ENCODE results near the gene C1QTNF8.

C1QTNF8 gene

GRCh38 chr16:1141191-1141590 lies 45.1 kb upstream of the C1QTNF8 start:
- no peak for TF ChIP-seq ZFX (IDR thresholded peaks at IDR 0.05)
- no peak for TF ChIP-seq CTCF (conservative IDR thresholded peaks at IDR 0.05)
- H3K27ac ChIP-seq: no peak overlapping the region

- TF ChIP-seq CTCF (conservative IDR thresholded peaks at IDR 0.05) (no peak), ZFX (IDR thresholded peaks at IDR 0.05) (no peak)
- no peak overlapping the region for H3K27ac ChIP-seq
These were observed 44.6 kb upstream of the C1QTNF8 start for GRCh38 chr16:1140582-1141162.

GRCh38 chr16:1137604-1138003 lies 41.6 kb upstream of the C1QTNF8 start:
- H3K27ac ChIP-seq: no peak overlapping the region
- no peak for TF ChIP-seq CTCF (conservative IDR thresholded peaks at IDR 0.05)
- TF ChIP-seq ZFX (IDR thresholded peaks at IDR 0.05): no peak

GRCh38 chr16:1135459-1135825 lies 39.4 kb upstream of the C1QTNF8 start:
- no peak for TF ChIP-seq CTCF (conservative IDR thresholded peaks at IDR 0.05)
- no peak for TF ChIP-seq ZFX (IDR thresholded peaks at IDR 0.05)
- no peak overlapping the region for H3K27ac ChIP-seq

- H3K27ac ChIP-seq: no peak overlapping the region
- TF ChIP-seq CTCF (conservative IDR thresholded peaks at IDR 0.05) (no peak), ZFX (IDR thresholded peaks at IDR 0.05) (no peak)
These were observed 38.9 kb upstream of the C1QTNF8 start for GRCh38 chr16:1134776-1135458.

GRCh38 chr16:1133810-1134520 lies 37.9 kb upstream of the C1QTNF8 start:
- TF ChIP-seq ZFX (IDR thresholded peaks at IDR 0.05) (no peak), CTCF (conservative IDR thresholded peaks at IDR 0.05) (no peak)
- no peak overlapping the region for H3K27ac ChIP-seq

GRCh38 chr16:1133271-1133670 lies 37.2 kb upstream of the C1QTNF8 start:
- TF ChIP-seq CTCF (conservative IDR thresholded peaks at IDR 0.05) (no peak), ZFX (IDR thresholded peaks at IDR 0.05) (no peak)
- H3K27ac ChIP-seq: no peak overlapping the region
